Measurements from ENCODE around the gene DDC. TPM values are rescaled to one million over a fixed set of nuclear protein-coding genes. Genes with fewer than 3 reads are reported as not detected.

DDC gene
- total RNA-seq, 4 donors from 2014 or later = 0.24 to 1.3 TPM; not detected in 2

- Histone ChIP-seq H3K9me3 (no peaks in the 10 kb centered on the region), H3K27me3 (no peaks in the 10 kb centered on the region), H3K36me3 (no peaks in the 10 kb centered on the region), H3K4me1 (peaks cover 49 to 51% of the 10 kb centered on the region in 2 donors), H3K27ac (peak overlapping the region; percentile 90 to 99 (median 97)), H3K4me3 (no peak overlapping the region)
- in situ Hi-C loops (cut with MboI; ENCODE audit: low sequenced_read_pairs in 4 of 4) (loop anchor here in 1 of 4 donors (10.0 kb wide), 1 partner anchor 145 kb away; no protein-coding TSS in a partner anchor), intact Hi-C loops (cut with DNase I; ENCODE audit: low total_unique reads) (loop anchor here (2.0 to 10.0 kb wide), 3 partner anchors 41 to 805 kb away; partner anchors contain the start of gene COBL)
- ATAC-seq (no peak), DNase-seq (no peak)
- TF ChIP-seq POLR2A (IDR thresholded peaks at IDR 0.05) (no peak), CTCF (IDR thresholded peaks at IDR 0.05 in 4 of 5, conservative IDR thresholded peaks at IDR 0.05 in 1 of 5) (no peak)
These were observed 55.7 kb downstream of the DDC start for GRCh38 chr7:50509459-50509858.

- intact Hi-C loops (cut with DNase I; ENCODE audit: low total_unique reads) = loop anchor here (2.0 to 10.0 kb wide), 3 partner anchors 40 to 806 kb away; partner anchors contain the start of gene COBL
- no peaks in the 10 kb centered on the region for H3K27me3 ChIP-seq
- H3K4me1 ChIP-seq = peaks cover 56 to 57% of the 10 kb centered on the region in 2 donors
- TF ChIP-seq CTCF (IDR thresholded peaks at IDR 0.05 in 4 of 5, conservative IDR thresholded peaks at IDR 0.05 in 1 of 5) (peak in 2 of 5 experiments; percentile 13 to 22), POLR2A (IDR thresholded peaks at IDR 0.05) (peak in 1 of 2 donors; percentile 23)
- peak; percentile 64 to 66 for ATAC-seq
- in situ Hi-C loops (cut with MboI; ENCODE audit: low sequenced_read_pairs in 4 of 4) = loop anchor here in 1 of 4 donors (10.0 kb wide), 1 partner anchor 146 kb away; no protein-coding TSS in a partner anchor
- H3K27ac ChIP-seq = peak overlapping the region; percentile 90 to 99 (median 97)
- H3K4me3 ChIP-seq = peak overlapping the region in 1 of 4 donors; percentile 6
- DNase-seq = peak; percentile 59 to 69
- H3K9me3 ChIP-seq = no peaks in the 10 kb centered on the region
- no peaks in the 10 kb centered on the region for H3K36me3 ChIP-seq
These were observed 56.7 kb downstream of the DDC start for GRCh38 chr7:50508471-50508943.

GRCh38 chr7:50507898-50508470, 57.2 kb downstream of the DDC start:
- Histone ChIP-seq H3K27me3 (no peaks in the 10 kb centered on the region), H3K4me3 (peak overlapping the region in 1 of 4 donors; percentile 6), H3K4me1 (peaks cover 57 to 61% of the 10 kb centered on the region in 2 donors), H3K36me3 (no peaks in the 10 kb centered on the region), H3K27ac (peak overlapping the region; percentile 90 to 99 (median 97)), H3K9me3 (no peaks in the 10 kb centered on the region)
- in situ Hi-C loops (cut with MboI; ENCODE audit: low sequenced_read_pairs in 4 of 4) = loop anchor here in 1 of 4 donors (10.0 kb wide), 1 partner anchor 147 kb away; no protein-coding TSS in a partner anchor
- DNase-seq (peak; percentile 80 to 93), ATAC-seq (peak; percentile 78 to 84)
- TF ChIP-seq POLR2A (IDR thresholded peaks at IDR 0.05) (peak; percentile 34 to 79), CTCF (IDR thresholded peaks at IDR 0.05 in 4 of 5, conservative IDR thresholded peaks at IDR 0.05 in 1 of 5) (no peak)
- intact Hi-C loops (cut with DNase I; ENCODE audit: low total_unique reads) = loop anchor here (2.0 to 10.0 kb wide), 3 partner anchors 39 to 807 kb away; partner anchors contain the start of gene COBL

GRCh38 chr7:50505553-50506210, 59.5 kb downstream of the DDC start:
- no peak for DNase-seq
- TF ChIP-seq CTCF (IDR thresholded peaks at IDR 0.05 in 4 of 5, conservative IDR thresholded peaks at IDR 0.05 in 1 of 5) (no peak), POLR2A (IDR thresholded peaks at IDR 0.05) (no peak)
- H3K36me3 ChIP-seq = no peaks in the 10 kb centered on the region
- no peak overlapping the region for H3K4me3 ChIP-seq
- in situ Hi-C loops (cut with MboI; ENCODE audit: low sequenced_read_pairs in 4 of 4) = loop anchor here in 1 of 4 donors (10.0 kb wide), 1 partner anchor 149 kb away; no protein-coding TSS in a partner anchor
- H3K27ac ChIP-seq = peak overlapping the region; percentile 90 to 99 (median 97)
- ATAC-seq = no peak
- H3K27me3 ChIP-seq = no peaks in the 10 kb centered on the region
- intact Hi-C loops (cut with DNase I; ENCODE audit: low total_unique reads) = loop anchor here (2.0 to 10.0 kb wide), 3 partner anchors 31 to 809 kb away; partner anchors contain the start of gene COBL
- H3K9me3 ChIP-seq = no peaks in the 10 kb centered on the region
- H3K4me1 ChIP-seq = peaks cover 73 to 77% of the 10 kb centered on the region in 2 donors
